IPS-NIHi7 (cell line): ENCODE results near the gene REPIN1.
"Not testable (repeated sequence)": the region's sequence is repeated elsewhere in the genome, so short reads cannot be mapped to it uniquely, and the experiment has no call there.

Experiments used
- DNase-seq: peaks from one replicate; pipeline ENCODE4 v3.0.0; 2012; ENCODE audit warnings: mixed read lengths; ENCODE audit errors: extremely low spot score

Gene REPIN1

DNA sequence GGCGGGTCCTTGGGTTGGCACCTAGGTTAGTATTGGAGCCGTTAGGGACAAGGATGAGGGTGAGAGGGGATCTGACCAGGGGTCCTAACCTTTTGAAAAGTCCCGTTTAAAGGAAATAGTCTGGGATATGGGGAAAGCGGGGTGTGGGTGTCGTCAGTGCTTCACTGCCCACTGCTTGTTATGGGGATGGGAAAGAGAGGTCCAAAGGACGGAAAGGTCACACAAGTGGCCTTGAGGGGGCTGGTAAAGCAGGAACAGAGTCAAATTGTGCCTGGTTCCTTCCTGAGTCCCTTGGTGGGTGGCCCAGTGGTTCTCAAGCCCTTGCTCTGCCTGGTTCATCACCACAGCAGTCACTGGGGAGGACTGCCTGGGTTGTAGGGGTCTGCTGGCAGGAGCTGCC, 7.9 kb downstream of the REPIN1 start:
- DNase-seq: no peak

GRCh38 chr7:150377196-150377595, 8.6 kb downstream of the REPIN1 start:
- DNase-seq: no peak

DNA sequence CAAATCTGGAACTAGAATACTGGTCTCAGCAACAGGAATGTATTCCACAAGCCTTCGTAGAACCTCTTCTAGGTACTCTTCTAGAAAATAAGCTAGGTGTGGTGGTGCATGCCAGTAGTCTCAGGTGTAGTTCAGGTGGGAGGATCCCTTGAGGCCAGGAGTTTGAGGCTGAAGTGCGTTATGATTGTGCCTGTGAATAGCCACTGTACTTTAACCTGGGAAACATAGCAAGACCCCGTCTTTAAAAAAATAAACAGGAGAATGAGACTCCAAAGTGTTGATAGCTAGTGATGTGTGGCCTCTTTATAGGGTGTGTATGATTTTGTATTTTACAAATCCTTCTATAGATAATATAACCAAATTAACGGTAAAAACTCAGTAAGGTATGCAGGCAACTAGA, 9.0 kb downstream of the REPIN1 start:
- no peak for DNase-seq

GRCh38 chr7:150378115-150378852, 9.7 kb downstream of the REPIN1 start:
- peak; percentile 73 for DNase-seq

GRCh38 chr7:150378853-150379440, 10.3 kb downstream of the REPIN1 start, which contains the start of gene ZNF775:
Gene ZNF775 (plus strand): TSS chr7:150379330. CDS start chr7:150388471, 9,141 bp downstream.
- peak; percentile 99 for DNase-seq

DNA sequence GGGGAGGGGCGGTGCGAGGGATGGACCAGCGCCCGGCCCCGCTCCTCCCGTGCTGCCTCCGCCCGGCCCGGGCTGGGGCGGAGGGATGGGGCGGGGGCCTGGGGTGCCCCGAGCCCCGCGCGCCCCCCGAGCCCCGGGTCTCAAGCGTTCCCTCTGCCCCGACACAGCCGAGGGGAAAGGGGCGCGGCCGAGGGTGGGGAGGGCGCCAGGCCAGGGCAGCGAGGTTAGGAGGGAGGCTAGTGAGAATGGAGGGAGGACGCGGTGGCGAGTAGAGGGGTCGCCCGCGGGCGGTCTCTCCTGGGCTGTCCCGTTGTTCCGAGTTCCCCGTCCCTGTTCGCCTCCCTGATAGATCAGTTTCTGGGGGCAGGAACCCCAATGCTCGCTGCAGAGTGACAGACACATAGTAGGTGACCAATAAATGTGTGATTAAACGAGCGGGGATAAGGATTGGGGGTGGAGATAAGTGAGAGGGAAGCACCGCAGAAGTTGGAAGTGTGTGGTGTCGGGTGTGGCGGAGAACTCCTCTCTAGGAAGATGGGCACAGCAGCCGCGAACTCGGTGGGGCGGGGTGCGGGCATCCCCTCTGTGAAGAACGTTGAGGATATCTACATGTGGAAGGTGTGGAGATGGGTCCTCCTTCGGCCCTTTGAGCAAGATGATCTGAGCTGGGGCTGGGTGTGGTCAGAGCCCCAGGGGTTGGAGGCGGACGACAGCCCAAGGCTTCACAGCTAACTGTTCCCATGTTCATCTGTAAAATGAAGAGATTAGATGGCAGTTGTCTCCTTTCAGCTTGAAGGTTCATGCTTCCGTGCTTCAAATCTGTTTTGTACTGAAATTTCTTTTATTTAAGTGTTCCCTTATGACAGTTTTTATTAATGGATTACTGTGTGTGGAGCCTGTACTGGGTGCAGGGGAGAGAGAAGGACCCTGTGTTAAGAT, 11.1 kb downstream of the REPIN1 start:
- no peak for DNase-seq

DNA sequence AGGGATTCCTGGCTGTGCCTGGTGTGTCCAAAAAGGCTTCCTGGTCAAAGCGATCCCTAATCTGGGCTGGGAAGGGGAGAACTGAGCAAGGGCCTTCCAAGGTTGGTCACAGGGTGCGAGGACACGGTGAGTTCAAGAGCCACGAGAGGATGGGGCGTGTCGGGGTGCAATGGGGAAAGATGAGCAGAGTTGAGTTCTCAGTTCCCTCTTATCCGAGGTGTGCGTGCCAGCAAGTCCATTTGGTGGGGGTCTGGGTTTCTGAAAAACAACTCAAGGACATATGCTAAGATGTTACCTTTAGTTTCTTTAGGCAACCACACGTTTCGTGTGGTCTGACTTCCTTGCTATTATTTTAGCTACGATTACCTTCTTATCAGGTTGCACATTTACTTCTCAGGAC, 11.8 kb downstream of the REPIN1 start:
- no peak for DNase-seq

DNA sequence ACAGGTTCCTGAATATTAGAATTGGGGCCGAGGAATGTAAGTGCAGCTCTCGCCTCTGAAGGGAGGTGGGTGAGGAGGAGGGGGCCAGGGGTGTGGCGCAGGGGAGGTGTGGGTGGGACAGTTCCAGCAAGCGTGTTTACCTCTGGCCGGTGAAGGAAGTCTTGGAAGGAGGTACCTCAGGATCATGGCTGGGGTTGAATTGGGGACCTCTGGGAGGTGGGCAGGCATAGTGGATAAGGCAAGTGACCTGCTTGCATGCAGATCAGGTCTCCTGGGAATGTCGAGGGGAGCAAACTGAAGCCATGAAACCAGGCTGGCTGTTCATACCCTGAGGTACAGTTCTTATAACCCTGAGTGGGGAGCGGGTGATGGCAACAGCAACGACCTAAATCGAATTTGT, 12.5 kb downstream of the REPIN1 start:
- no peak for DNase-seq

GRCh38 chr7:150381785-150382122, 13.1 kb downstream of the REPIN1 start:
- DNase-seq: no peak

GRCh38 chr7:150382123-150382843, 13.7 kb downstream of the REPIN1 start:
- DNase-seq: no peak

- DNase-seq: no peak
Observed at GRCh38 chr7:150382844-150383225, 14.2 kb downstream of the REPIN1 start.

DNA sequence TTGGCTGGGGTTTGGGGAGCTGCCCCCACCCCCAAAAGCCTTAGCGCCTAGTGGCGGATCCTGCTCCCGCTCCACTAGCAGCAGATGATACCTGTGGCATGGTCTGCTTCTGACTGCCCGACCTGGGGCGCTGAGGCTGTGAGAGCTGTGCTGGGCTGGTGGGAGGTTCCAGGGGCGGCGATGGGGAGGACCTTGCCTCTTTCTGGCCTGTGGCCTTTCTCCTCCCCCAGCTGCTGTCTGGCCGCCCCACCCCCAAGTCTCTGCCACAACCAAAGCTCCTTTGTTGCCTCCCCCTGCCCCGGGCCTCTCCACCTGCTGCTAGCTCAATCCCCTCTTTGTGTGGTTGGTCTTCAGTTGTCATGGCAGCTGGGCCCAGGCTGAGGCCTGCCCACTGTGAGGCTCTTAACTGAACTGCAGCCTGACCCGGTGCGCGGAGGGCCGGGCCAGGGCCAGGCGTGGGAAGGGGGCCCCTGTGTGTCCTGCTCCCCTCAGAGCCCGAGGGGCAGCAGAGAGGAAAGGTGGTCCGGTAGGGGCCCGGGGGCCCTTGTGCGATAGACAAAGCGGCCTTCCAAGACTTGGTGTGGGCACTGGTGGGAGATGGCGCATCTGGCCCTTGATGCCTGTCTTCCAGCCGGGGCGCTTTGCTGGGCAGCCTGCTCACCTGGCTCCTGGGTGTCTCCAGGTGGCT, 15.2 kb downstream of the REPIN1 start:
- DNase-seq: peak; percentile 87

DNA sequence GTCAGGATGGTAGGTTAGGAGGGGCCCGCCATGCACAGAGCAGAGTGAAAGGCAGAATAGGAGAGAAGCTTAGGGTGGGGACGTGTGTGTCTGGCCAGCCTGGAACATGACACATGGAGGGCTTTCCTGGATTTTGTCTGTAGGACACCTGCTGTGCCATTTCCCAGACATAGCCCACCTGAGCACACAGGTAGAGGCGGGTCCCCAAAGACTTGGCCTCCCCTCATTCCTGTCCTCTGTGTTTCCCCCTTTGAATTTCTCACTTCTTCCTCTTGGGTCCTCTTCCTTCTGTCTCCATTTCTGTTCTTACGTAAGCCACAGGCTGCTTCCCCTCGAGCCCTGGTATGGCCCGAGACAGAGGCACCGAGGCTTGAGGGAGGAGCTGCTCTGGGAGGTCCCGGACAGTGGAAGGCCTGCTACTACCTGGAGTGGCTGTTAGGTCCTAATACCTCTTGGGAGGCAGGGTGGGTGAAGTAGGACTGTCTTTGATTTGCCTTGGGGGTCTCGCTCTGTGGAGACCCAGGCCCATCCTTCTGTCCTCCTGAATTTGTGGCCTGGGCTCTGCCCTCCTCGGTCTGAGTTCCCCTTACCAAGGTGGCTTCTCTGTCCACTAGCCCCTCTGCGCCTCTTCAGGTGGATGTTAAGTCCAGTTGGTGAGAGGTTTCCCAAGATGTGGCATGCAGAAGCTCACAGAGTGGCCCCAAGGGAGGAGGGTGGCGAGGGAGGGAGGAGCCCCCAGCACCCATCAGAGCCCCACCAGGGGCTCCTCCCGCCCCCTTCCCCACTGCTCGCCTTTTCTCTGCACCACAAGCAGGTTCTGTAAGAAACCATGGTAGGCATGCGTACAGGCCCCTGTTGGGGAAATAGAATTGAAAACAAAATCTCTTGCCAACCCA, 16.0 kb downstream of the REPIN1 start:
- DNase-seq: no peak

- no peak for DNase-seq
Observed at GRCh38 chr7:150385302-150385723, 16.7 kb downstream of the REPIN1 start.

DNA sequence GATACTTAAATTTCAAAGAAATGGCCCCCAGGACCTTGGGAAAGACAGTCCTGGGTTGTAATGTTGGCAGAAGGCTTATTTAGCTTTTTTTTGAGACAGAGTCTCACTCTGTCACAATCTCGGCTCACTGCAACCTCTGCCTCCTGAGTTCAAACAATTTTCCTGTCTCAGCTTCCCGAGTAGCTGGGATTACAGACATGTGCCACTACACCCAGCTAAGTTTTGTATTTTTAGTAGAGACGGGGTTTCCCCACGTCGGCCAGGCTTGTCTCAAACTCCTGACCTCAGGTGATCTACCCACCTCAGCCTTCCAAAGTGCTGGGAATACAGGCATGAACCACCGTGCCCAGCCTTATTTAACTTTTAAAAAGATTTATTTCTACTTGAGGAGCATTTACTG, 17.3 kb downstream of the REPIN1 start:
- DNase-seq: not testable (repeated sequence)

DNA sequence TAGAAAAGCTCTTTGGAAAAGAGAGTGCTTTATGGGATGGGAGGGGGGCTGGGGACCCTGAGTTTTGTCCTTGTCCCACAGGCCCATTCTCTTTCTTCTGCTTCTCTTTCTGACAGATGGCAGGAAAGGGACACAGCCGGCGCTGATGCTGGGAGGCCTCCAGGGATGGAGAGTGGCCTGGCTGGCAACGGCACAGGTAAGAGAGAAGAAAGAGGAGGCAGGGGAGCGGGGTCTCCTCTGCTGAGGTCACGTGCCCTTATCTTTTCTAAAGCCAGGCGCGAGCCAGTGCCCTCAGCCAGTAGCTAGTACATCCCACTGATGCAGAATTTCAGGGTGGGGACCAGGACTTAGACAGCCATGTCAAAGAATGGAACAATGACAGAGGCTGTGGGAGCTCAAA, 19.7 kb downstream of the REPIN1 start:
- no peak for DNase-seq

DNA sequence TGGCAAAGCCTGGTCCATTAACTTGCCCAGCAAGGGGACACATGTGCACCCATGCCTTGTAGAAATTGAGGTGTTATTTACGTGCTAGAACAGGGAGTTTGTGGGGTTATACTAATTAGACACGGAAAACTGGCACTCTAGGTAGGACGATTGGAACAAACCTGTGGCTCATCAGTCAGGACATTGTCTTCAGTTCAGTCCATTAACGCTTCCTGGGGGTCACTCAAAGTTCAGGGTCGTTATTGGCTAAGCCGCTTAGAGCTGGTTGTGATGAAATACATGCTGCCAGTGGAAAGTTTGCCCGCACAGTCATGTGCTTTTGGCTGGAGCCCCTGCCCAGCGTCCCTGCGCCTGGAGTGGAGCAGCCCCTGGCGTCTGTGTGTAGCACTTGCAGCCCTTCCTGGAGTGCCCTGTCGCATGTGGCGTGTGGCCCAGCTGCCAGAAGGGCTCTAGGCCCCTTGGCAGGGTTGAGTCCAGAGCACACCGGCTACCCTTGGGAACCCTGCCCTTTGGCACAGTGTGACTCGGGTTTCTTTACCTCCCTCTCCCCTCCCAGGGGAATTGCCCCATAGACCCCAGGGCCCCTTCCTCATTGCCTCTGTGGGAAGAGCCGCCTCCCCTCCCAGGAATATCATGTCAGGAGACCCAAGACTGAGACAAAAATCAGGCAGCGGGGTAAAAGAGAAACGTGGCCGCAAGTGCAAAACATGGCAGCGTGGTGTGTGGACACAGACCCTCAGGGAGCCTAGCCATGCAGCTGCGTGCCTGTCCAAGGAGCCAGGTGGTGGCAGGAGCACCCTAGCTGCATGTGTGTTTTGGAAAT, 20.3 kb downstream of the REPIN1 start:
- no peak for DNase-seq

DNA sequence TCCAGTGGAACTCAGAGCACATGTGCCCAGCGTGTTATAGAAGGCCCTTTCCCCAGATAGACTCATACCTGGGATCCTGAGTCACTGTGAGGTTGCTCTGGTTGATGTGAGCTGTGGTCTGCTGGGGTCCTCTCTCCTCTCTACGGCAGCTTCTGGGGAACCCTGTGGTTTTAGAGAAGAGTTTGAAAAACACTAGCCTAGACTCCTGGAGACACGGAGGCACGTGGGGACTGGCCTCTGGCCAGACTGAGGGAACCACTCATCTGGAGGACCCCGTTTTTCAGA, 20.9 kb downstream of the REPIN1 start:
- no peak for DNase-seq

GRCh38 chr7:150390205-150390604, 21.6 kb downstream of the REPIN1 start:
- DNase-seq: no peak

DNA sequence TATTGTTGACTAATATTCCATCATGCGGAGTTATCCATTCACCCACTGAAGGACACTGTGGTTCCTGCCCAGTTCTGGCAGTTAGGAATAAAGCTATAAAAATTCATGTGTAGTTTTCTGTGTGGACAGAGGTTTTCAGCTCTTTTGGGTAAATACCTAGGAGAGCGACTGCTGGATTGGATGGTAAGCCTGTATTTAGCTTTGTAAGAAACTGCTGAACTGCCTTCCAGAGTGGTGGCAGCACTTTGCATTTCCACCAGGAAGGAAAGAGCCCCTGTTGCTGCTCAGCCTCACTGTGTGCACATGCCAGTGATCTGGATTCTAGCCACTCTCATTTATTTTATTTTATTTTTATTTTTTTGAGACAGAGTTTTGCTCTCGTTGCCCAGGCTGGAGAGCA, 24.7 kb downstream of the REPIN1 start:
- DNase-seq: no peak
